ENCODE data around the gene PRUNE1.

Gene PRUNE1

DNA sequence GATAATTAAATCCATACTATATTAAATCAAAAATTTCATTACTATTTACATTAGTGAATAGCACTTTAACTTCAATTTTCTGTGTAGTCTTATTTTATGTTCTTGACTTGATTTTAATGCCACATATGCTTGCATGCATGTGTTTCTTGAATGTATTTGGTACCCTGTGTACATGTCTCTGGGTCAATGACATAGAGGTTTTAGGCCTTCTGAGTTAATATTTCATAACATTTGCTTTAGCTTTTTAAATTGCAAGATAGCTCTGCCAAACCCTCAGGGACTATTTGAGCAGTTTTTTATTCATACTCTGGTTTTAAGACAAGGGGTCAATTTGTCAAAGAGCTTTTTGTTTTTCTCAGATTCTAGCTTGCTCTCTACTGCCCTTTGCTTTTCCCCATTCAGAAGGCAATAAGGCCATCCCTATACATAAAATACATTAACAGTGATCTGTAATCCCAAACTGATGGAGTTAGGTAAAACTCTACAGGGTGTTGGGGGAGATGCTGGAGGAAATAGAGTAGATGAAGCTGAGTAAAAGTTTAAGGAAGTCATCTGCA is 56.9 kb downstream of the PRUNE1 start:
- no peak overlapping the region for H3K4me3 Mint-ChIP-seq

DNA sequence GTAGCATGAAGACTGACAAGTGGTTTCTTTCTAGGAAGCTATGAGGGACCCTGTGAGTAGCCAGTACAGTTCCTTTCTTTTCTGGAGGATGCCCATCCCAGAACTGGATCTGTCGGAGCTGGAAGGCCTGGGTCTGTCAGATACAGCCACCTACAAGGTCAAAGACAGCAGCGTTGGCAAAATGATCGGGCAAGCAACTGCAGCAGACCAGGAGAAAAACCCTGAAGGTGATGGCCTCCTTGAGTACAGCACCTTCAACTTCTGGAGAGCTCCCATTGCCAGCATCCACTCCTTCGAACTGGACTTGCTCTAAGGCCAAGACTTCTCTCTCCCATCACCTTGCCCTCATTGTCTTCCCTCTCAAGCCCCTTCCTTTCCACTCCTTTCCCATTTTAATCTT is 58.9 kb downstream of the PRUNE1 start:
- DNase-seq (ENCODE audit: low spot score in 2 of 2) (no peak), ATAC-seq (replicated peaks; ENCODE audit: extremely low read depth, poor library complexity, severe bottlenecking) (no peak)
- no peak overlapping the region for H3K4me3 Mint-ChIP-seq
- H3K27ac Mint-ChIP-seq (ENCODE audit: low read depth), result no peak overlapping the region
- H3K4me1 Mint-ChIP-seq, result peaks cover 6% of the 10 kb centered on the region
- no peaks in the 10 kb centered on the region for H3K9me3 Mint-ChIP-seq
- peaks cover 10% of the 10 kb centered on the region for H3K36me3 Mint-ChIP-seq (ENCODE audit: insufficient read depth)
- no peaks in the 10 kb centered on the region for H3K27me3 Mint-ChIP-seq

More for the DNA sequence above, 56.9 kb downstream of the PRUNE1 start:
- no peaks in the 10 kb centered on the region for H3K27me3 Mint-ChIP-seq
- peaks cover 14% of the 10 kb centered on the region for H3K4me1 Mint-ChIP-seq
- no peak overlapping the region for H3K27ac Mint-ChIP-seq (ENCODE audit: low read depth)
- no peak for DNase-seq (ENCODE audit: low spot score in 2 of 2)
- no peaks in the 10 kb centered on the region for H3K9me3 Mint-ChIP-seq
- no peak for ATAC-seq (replicated peaks; ENCODE audit: extremely low read depth, poor library complexity, severe bottlenecking)
- peaks cover 4% of the 10 kb centered on the region for H3K36me3 Mint-ChIP-seq (ENCODE audit: insufficient read depth)

DNA sequence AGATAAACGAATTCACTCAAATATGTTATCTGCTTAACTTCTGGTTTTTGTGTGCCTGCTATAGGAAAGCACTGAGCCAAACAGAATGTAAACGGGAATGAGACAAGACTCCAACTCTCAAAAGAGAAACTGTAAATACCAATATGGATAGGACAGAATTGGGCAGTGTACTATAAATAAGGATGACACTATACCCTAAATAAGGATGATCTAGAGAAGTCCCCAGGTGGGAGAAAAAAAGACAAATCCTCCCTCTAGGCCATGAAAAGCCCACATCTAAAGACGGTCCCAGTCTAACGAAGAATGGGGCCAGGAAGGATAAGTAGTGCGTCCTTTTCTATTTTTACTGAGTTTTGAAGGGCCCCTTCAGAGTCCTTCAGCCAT is 60.8 kb downstream of the PRUNE1 start:
- Mint-ChIP-seq H3K27me3 (no peaks in the 10 kb centered on the region), H3K4me1 (peaks cover 15% of the 10 kb centered on the region), H3K4me3 (peak overlapping the region; percentile 93), H3K27ac (ENCODE audit: low read depth) (peak overlapping the region; percentile 64), H3K9me3 (no peaks in the 10 kb centered on the region), H3K36me3 (ENCODE audit: insufficient read depth) (peaks cover 14% of the 10 kb centered on the region)
- no peak for ATAC-seq (replicated peaks; ENCODE audit: extremely low read depth, poor library complexity, severe bottlenecking)
- no peak for DNase-seq (ENCODE audit: low spot score in 2 of 2)

DNA sequence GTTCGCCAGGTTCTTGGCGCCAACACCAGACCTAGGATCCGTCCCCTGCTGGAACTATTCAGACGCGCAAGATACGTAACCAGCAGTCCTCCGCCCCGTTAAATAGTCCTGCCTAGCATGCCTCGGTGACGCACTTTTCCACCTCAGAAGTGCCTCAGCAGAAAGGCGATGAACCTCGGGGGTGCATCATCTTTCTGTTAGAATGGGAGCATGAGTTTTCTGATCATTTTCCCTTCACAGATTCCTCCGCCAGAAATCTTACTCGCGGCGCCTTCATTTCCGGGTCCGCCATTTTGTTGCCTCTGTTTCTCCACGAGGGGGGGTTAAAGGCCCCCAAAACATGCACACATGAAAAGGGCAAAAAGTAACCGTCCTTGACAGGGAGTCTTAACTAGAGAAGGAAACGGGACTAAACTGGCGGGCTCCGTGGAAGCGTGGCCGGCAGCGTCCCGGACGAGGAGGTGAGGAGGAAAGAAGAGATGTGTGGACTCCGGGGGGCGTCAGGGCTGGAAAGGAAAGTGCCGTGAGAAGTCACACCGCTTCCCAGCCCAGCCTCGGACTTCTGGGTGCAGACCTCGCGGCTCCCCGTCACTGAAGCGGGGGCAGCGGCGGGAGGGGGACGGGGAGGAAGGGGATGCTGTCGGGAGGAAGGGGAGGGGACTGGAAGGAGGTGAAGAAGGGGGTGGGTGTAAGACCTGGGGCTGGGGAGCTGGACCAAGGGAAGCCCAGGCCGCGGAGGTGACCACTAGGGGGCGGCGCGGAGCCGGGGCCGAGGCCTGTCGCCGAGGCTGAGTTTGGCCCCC is 62.4 kb downstream of the PRUNE1 start, which contains the start of gene GABPB2:
Gene GABPB2 (plus strand): TSS at position 288 of the 803 bp plus-strand sequence. CDS start 17,429 bp downstream, outside the sequence.
- ATAC-seq (replicated peaks; ENCODE audit: extremely low read depth, poor library complexity, severe bottlenecking) (peak; percentile 80), DNase-seq (ENCODE audit: low spot score in 2 of 2) (peak; percentile 79 to 81)
- H3K4me1 Mint-ChIP-seq, result peaks cover 15% of the 10 kb centered on the region
- peaks cover 26% of the 10 kb centered on the region for H3K36me3 Mint-ChIP-seq (ENCODE audit: insufficient read depth)
- no peaks in the 10 kb centered on the region for H3K27me3 Mint-ChIP-seq
- no peaks in the 10 kb centered on the region for H3K9me3 Mint-ChIP-seq
- H3K4me3 Mint-ChIP-seq, result peak within 1 kb of the TSS; percentile 93
- H3K27ac Mint-ChIP-seq (ENCODE audit: low read depth), result peak within 1 kb of the TSS; percentile 97

DNA sequence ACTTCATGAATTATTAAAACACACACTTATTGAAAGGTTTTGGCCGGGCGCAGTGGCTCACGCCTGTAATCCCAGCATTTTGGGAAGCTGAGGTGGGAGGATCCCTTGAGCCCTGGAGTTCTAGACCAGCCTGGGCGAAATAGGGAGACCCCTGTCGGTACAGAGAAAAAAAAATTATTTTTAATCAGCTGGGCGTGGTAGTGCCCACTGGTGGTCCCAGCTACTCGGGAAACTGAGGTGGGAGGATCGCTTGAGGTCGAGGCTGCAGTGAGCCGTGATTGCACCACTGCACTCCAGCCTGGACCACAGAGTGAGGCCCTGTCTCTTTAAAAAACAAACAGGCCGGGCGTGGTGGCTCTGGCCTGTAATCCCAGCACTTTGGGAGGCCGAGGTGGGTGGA is 64.0 kb downstream of the PRUNE1 start:
- Mint-ChIP-seq H3K9me3 (no peaks in the 10 kb centered on the region), H3K4me1 (peaks cover 15% of the 10 kb centered on the region)

More for the DNA sequence above, 64.0 kb downstream of the PRUNE1 start:
- ATAC-seq (replicated peaks; ENCODE audit: extremely low read depth, poor library complexity, severe bottlenecking) (no peak), DNase-seq (ENCODE audit: low spot score in 2 of 2) (no peak)
- peak overlapping the region; percentile 93 for H3K4me3 Mint-ChIP-seq
- H3K27me3 Mint-ChIP-seq, result no peaks in the 10 kb centered on the region
- peak overlapping the region; percentile 97 for H3K27ac Mint-ChIP-seq (ENCODE audit: low read depth)
- H3K36me3 Mint-ChIP-seq (ENCODE audit: insufficient read depth), result peaks cover 28% of the 10 kb centered on the region
